Osteoblast (primary cell): ENCODE data around the gene STON2. TPM values are rescaled to one million over a fixed set of nuclear protein-coding genes. Genes with fewer than 3 reads are reported as not detected.
A peak's percentile ranks its signal among the peaks of the same experiment; 100 is the strongest.

Source experiments
- DNase-seq: peaks from one replicate; pipeline ENCODE4 v3.0.0; 2011; ENCODE audit warnings: low spot score, mixed read lengths; ENCODE audit not compliant: insufficient read length; ENCODE audit errors: missing footprints
- H2AFZ ChIP-seq: 2 replicates; pipeline ENCODE4 v1.6.0; 2011; ENCODE audit warnings: mild to moderate bottlenecking, low read length
- H3K27ac ChIP-seq: 2 replicates; pipeline ENCODE4 v1.5.1; 2011; ENCODE audit warnings: mild to moderate bottlenecking, low read depth, low read length, moderate library complexity
- H3K27me3 ChIP-seq: 2 replicates; pipeline ENCODE4 v1.6.0; 2012; ENCODE audit warnings: mild to moderate bottlenecking, control low read depth, inconsistent platforms, low read length, moderate library complexity; ENCODE audit not compliant: insufficient read depth
- H3K36me3 ChIP-seq: 2 replicates; pipeline ENCODE4 v1.5.1; 2011; ENCODE audit warnings: mild to moderate bottlenecking, low read length, control low read depth, moderate library complexity; ENCODE audit not compliant: insufficient read depth
- H3K4me1 ChIP-seq: 2 replicates; pipeline ENCODE4 v1.5.1; 2011; ENCODE audit warnings: mild to moderate bottlenecking, low read length, control low read depth, moderate library complexity; ENCODE audit not compliant: insufficient read depth
- H3K4me2 ChIP-seq: 2 replicates; pipeline ENCODE4 v1.6.0; 2011; ENCODE audit warnings: mild to moderate bottlenecking, low read length; ENCODE audit not compliant: insufficient read depth
- H3K4me3 ChIP-seq: fragments of 200-600 bp; sonication (generic); 3 replicates; pipeline ENCODE4 v1.5.1; 2012; ENCODE audit warnings: mild to moderate bottlenecking, low read length, inconsistent platforms; ENCODE audit not compliant: insufficient read depth
- H3K79me2 ChIP-seq: 2 replicates; pipeline ENCODE4 v1.6.0; 2012; ENCODE audit warnings: mild to moderate bottlenecking, low read length, control low read depth, inconsistent platforms; ENCODE audit not compliant: insufficient read depth
- H3K9me3 ChIP-seq: 2 replicates; pipeline ENCODE4 v1.5.1; 2011; ENCODE audit warnings: low read depth, low read length, control low read depth
- H4K20me1 ChIP-seq: 2 replicates; pipeline ENCODE4 v1.6.0; 2012; ENCODE audit warnings: mild to moderate bottlenecking, low read length, control low read depth; ENCODE audit not compliant: insufficient read depth
- total RNA-seq: library from RNA; depleted of rRNA; stranded (reverse); fragments of >200 nt; gene quantifications from 2 replicates; pipeline ENCODE4 v1.2.3, GENCODE V29; 2012
- TF ChIP-seq, protein P1 (sequence below): IDR thresholded peaks from 2 replicates; pipeline ENCODE4 v1.5.1; 2011; ENCODE audit warnings: mild to moderate bottlenecking, low read depth, low read length, moderate library complexity; ENCODE audit errors: extremely low read depth

The STON2 gene
- total RNA-seq, 1 donor: 49.6 TPM

DNA sequence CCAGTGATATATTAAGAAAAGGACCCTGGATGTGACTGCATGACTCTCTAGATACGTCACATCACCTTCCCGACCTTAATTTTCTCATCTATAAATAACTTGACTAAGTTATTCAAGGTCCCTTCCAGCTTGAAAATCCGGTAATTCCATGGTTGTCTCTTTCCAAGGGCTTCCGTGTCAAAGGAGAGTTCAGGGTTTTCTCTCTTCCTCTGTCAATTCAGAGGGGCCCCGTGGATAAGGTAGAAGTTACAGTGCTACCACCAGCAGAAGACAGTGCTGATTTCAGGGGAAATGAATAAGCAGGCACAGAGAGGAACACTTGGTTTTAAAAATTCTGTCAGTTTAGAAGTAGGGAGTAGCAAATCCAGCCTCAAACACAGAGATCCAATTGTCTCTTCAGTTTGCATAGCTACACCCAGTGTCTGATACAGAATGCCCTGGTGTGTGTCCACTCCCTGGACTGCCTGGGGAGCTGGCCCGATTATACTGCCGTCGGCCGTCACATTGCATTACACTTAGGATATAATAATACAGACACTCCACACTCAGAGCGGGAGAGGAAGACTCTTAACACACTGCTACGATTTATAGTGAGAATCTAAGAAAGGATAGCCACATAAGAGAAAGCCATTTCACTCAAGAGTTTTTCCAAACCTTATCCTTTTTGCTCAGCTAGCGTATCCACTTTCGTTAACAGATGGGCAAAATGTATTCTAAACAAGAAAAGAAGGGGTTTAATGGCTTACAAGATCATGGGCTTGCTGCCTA, 124.6 kb downstream of the STON2 start:
- Histone ChIP-seq H3K4me3 (no peak overlapping the region), H2AFZ (no peak overlapping the region), H4K20me1 (no peaks in the 10 kb centered on the region), H3K27ac (no peak overlapping the region), H3K36me3 (no peaks in the 10 kb centered on the region), H3K4me2 (no peak overlapping the region), H3K79me2 (no peaks in the 10 kb centered on the region), H3K27me3 (peaks cover 7% of the 10 kb centered on the region), H3K9me3 (no peaks in the 10 kb centered on the region), H3K4me1 (no peaks in the 10 kb centered on the region)
- no peak for DNase-seq
- TF ChIP-seq, protein P1, sequence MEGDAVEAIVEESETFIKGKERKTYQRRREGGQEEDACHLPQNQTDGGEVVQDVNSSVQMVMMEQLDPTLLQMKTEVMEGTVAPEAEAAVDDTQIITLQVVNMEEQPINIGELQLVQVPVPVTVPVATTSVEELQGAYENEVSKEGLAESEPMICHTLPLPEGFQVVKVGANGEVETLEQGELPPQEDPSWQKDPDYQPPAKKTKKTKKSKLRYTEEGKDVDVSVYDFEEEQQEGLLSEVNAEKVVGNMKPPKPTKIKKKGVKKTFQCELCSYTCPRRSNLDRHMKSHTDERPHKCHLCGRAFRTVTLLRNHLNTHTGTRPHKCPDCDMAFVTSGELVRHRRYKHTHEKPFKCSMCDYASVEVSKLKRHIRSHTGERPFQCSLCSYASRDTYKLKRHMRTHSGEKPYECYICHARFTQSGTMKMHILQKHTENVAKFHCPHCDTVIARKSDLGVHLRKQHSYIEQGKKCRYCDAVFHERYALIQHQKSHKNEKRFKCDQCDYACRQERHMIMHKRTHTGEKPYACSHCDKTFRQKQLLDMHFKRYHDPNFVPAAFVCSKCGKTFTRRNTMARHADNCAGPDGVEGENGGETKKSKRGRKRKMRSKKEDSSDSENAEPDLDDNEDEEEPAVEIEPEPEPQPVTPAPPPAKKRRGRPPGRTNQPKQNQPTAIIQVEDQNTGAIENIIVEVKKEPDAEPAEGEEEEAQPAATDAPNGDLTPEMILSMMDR: no peak

DNA sequence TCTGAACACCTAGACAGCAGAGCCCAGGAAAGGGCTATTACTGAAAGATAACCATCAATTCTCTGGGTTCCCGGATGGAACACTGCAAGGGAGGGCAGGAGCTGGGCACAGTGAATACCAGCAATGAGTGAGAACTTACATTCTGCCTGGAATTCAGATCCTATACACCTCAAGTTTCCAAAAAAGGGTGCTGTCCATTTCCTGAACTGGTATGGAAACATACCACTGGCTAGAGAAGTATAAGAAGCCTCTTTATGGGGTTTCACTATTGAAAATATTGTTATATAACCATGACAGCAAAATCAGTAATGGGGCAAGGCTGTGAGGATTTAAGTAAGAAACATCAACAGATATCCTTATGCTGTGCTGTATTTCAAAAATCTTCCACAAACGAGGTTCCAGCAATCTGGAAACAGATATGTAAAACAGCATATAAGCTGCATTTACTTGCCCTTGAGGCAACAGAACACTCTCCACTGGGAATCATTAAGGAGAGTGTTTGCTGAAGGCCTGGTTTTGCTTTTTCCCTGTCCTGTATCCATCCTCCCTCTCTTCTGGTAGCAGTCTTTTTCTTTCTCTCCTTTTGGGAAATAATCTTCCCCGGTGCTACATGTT, 126.1 kb downstream of the STON2 start:
- H3K27ac ChIP-seq: no peak overlapping the region
- H3K27me3 ChIP-seq: peaks cover 9% of the 10 kb centered on the region
- no peak overlapping the region for H2AFZ ChIP-seq
- TF ChIP-seq, protein P1: no peak
- no peak overlapping the region for H3K4me3 ChIP-seq
- no peak for DNase-seq
- no peaks in the 10 kb centered on the region for H3K36me3 ChIP-seq
- no peaks in the 10 kb centered on the region for H3K4me1 ChIP-seq
- H3K79me2 ChIP-seq: no peaks in the 10 kb centered on the region
- no peaks in the 10 kb centered on the region for H4K20me1 ChIP-seq
- H3K9me3 ChIP-seq: no peaks in the 10 kb centered on the region
- H3K4me2 ChIP-seq: no peak overlapping the region

- peak; percentile 68 for DNase-seq
- TF ChIP-seq, protein P1: no peak
- Histone ChIP-seq H3K27me3 (peaks cover 9% of the 10 kb centered on the region), H3K79me2 (no peaks in the 10 kb centered on the region), H3K4me1 (no peaks in the 10 kb centered on the region), H4K20me1 (no peaks in the 10 kb centered on the region), H3K9me3 (no peaks in the 10 kb centered on the region), H3K4me2 (no peak overlapping the region), H2AFZ (no peak overlapping the region), H3K4me3 (no peak overlapping the region), H3K36me3 (no peaks in the 10 kb centered on the region), H3K27ac (no peak overlapping the region)
Observed at GRCh38 chr14:81273521-81273920, 126.6 kb downstream of the STON2 start.

GRCh38 chr14:81272317-81272716, 127.8 kb downstream of the STON2 start:
- Histone ChIP-seq H3K4me2 (no peak overlapping the region), H4K20me1 (no peaks in the 10 kb centered on the region), H3K4me1 (no peaks in the 10 kb centered on the region), H3K4me3 (no peak overlapping the region), H2AFZ (no peak overlapping the region), H3K36me3 (no peaks in the 10 kb centered on the region), H3K27ac (no peak overlapping the region), H3K79me2 (no peaks in the 10 kb centered on the region), H3K27me3 (peaks cover 9% of the 10 kb centered on the region), H3K9me3 (no peaks in the 10 kb centered on the region)
- TF ChIP-seq, protein P1: no peak
- DNase-seq: no peak
